Activated CD8-positive, alpha-beta memory T cell treated with anti-CD3 and anti-CD28 coated beads for 48 hours (primary cell): ENCODE measurements around the gene HSPA12B.

Source experiments
- DNase-seq, 3 experiments: peaks; one replicate each; pipeline ENCODE4 v3.0.0-alpha.2; 2020; ENCODE audit warnings: low read depth in 2 of 3, low spot score in 2 of 3

Gene HSPA12B

GRCh38 chr20:3728354-3728753, 4.1 kb upstream of the HSPA12B start:
- DNase-seq = no peak

GRCh38 chr20:3728876-3729275, 3.6 kb upstream of the HSPA12B start:
- no peak for DNase-seq

GRCh38 chr20:3729378-3729777, 3.1 kb upstream of the HSPA12B start:
- no peak for DNase-seq

GRCh38 chr20:3729811-3730540, 2.5 kb upstream of the HSPA12B start:
- DNase-seq = no peak

- no peak for DNase-seq
Observed at GRCh38 chr20:3730803-3731672, 1.4 kb upstream of the HSPA12B start.

GRCh38 chr20:3731944-3732326, 550 bp upstream of the HSPA12B start:
- DNase-seq = no peak

GRCh38 chr20:3733119-3733995, 872 bp downstream of the HSPA12B start:
- no peak for DNase-seq

- no peak for DNase-seq
Observed at GRCh38 chr20:3734111-3734843, 1.8 kb downstream of the HSPA12B start.

- DNase-seq = no peak
Observed at GRCh38 chr20:3735768-3736167, 3.3 kb downstream of the HSPA12B start.

- no peak for DNase-seq
Observed at GRCh38 chr20:3738111-3739053, 5.9 kb downstream of the HSPA12B start.

- no peak for DNase-seq
Observed at GRCh38 chr20:3739054-3739925, 6.8 kb downstream of the HSPA12B start.

GRCh38 chr20:3739926-3740451, 7.5 kb downstream of the HSPA12B start:
- no peak for DNase-seq

- no peak for DNase-seq
Observed at GRCh38 chr20:3740615-3741301, 8.3 kb downstream of the HSPA12B start.

GRCh38 chr20:3741836-3742458, 9.5 kb downstream of the HSPA12B start:
- no peak for DNase-seq

GRCh38 chr20:3743251-3743650, 10.8 kb downstream of the HSPA12B start:
- no peak for DNase-seq

GRCh38 chr20:3744037-3744436, 11.6 kb downstream of the HSPA12B start:
- DNase-seq = no peak
